Vagina (tissue), 2 donors: ENCODE results near the gene RPS6KA1.

Experiments
- CTCF ChIP-seq, 3 experiments: fragments of 450-650 bp in 2 of 3; fragments of 200-600 bp in 1 of 3; sonication (generic) in 1 of 3; IDR thresholded peaks; one replicate each; pipeline ENCODE4 v1.5.1; 2017 to 2019; ENCODE audit warnings: antibody characterized with exemption in 3 of 3, mild to moderate bottlenecking in 2 of 3, moderate library complexity in 2 of 3
- POLR2A ChIP-seq, 2 donors: fragments of 450-650 bp; IDR thresholded peaks; one replicate each; pipeline ENCODE4 v1.6.1; 2017; ENCODE audit warnings: antibody characterized with exemption in 2 of 2, mild to moderate bottlenecking in 2 of 2, moderate library complexity in 2 of 2
- POLR2AphosphoS5 ChIP-seq, 2 donors: sonication (generic); formaldehyde crosslinking; IDR thresholded peaks; one replicate each; pipeline ENCODE4 v1.9.0; 2017; ENCODE audit warnings: antibody characterized with exemption in 2 of 2, mild to moderate bottlenecking in 2 of 2, low read depth in 1 of 2; ENCODE audit not compliant: insufficient read depth in 1 of 2

DNA sequence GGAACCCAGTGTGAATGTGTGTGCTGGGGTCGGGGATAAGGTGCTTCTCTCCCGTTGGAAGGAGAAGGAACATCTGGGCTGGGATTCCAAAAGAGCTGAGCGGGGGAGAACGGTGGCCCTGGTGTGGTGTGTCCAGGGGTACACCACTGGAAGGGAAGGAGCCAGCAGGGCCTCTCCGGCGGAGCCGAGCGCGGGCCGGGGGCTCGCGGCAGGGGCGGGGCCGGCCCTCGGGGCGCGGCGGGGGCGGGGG is 231 bp upstream of the RPS6KA1 start:
- TF ChIP-seq POLR2AphosphoS5 (IDR thresholded peaks at IDR 0.05; ENCODE audit: insufficient read depth in 1 of 2, low read depth in 1 of 2) = no peak
- TF ChIP-seq POLR2A (IDR thresholded peaks at IDR 0.05) = no peak
- TF ChIP-seq CTCF (IDR thresholded peaks at IDR 0.05) = no peak
